ENCODE data around the gene CDC42BPA.

The CDC42BPA gene

GRCh38 chr1:227353186-227353585 is 34.9 kb upstream of the CDC42BPA start:
- no peak for TF ChIP-seq TAF1 (IDR thresholded peaks at IDR 0.05; ENCODE audit: borderline replicate concordance, insufficient read depth, low read length)
- TF ChIP-seq, protein P1, sequence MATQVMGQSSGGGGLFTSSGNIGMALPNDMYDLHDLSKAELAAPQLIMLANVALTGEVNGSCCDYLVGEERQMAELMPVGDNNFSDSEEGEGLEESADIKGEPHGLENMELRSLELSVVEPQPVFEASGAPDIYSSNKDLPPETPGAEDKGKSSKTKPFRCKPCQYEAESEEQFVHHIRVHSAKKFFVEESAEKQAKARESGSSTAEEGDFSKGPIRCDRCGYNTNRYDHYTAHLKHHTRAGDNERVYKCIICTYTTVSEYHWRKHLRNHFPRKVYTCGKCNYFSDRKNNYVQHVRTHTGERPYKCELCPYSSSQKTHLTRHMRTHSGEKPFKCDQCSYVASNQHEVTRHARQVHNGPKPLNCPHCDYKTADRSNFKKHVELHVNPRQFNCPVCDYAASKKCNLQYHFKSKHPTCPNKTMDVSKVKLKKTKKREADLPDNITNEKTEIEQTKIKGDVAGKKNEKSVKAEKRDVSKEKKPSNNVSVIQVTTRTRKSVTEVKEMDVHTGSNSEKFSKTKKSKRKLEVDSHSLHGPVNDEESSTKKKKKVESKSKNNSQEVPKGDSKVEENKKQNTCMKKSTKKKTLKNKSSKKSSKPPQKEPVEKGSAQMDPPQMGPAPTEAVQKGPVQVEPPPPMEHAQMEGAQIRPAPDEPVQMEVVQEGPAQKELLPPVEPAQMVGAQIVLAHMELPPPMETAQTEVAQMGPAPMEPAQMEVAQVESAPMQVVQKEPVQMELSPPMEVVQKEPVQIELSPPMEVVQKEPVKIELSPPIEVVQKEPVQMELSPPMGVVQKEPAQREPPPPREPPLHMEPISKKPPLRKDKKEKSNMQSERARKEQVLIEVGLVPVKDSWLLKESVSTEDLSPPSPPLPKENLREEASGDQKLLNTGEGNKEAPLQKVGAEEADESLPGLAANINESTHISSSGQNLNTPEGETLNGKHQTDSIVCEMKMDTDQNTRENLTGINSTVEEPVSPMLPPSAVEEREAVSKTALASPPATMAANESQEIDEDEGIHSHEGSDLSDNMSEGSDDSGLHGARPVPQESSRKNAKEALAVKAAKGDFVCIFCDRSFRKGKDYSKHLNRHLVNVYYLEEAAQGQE (IDR thresholded peaks at IDR 0.05; ENCODE audit: insufficient read depth in 1 of 2, low read depth in 2 of 2, low read length in 2 of 2): no peak
- no peak for TF ChIP-seq SIN3A (IDR thresholded peaks at IDR 0.05; ENCODE audit: borderline replicate concordance, insufficient read depth, low read length)
- TF ChIP-seq POLR2AphosphoS5 (IDR thresholded peaks at IDR 0.05; ENCODE audit: low read depth, low read length): no peak
- no peak for TF ChIP-seq FOXP2 (optimal IDR thresholded peaks at IDR 0.05; ENCODE audit: borderline replicate concordance, extremely low read depth, extremely low read length, insufficient read depth)

DNA sequence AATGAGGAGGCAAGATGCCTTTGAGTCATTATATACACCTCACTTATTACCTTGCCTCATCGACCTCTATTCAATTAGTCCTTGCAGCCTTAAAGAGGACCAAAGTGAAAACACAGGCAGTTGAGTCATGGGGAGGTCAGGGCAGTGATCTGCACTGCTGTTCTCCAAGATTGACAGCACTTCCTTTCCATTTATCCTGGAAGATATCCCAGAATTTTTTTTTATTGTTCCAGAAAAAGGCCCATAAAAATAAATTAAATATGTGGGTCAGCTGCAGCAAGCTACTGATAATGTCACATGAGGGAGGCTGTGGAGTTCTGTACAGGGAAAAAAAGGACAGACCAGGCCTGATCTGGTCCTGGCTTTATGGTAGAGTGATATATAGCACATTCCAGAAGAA is 33.2 kb upstream of the CDC42BPA start:
- no peak for TF ChIP-seq TAF1 (IDR thresholded peaks at IDR 0.05; ENCODE audit: borderline replicate concordance, insufficient read depth, low read length)

- TF ChIP-seq POLR2AphosphoS5 (IDR thresholded peaks at IDR 0.05; ENCODE audit: low read depth, low read length) (no peak), FOXP2 (optimal IDR thresholded peaks at IDR 0.05; ENCODE audit: borderline replicate concordance, extremely low read depth, extremely low read length, insufficient read depth) (no peak), TAF1 (IDR thresholded peaks at IDR 0.05; ENCODE audit: borderline replicate concordance, insufficient read depth, low read length) (no peak), SIN3A (IDR thresholded peaks at IDR 0.05; ENCODE audit: borderline replicate concordance, insufficient read depth, low read length) (no peak)
- TF ChIP-seq, protein P1 (IDR thresholded peaks at IDR 0.05; ENCODE audit: insufficient read depth in 1 of 2, low read depth in 2 of 2, low read length in 2 of 2): no peak
Observed at GRCh38 chr1:227349967-227350366, 31.7 kb upstream of the CDC42BPA start.

GRCh38 chr1:227343727-227344551 is 25.6 kb upstream of the CDC42BPA start:
- no peak for TF ChIP-seq FOXP2 (optimal IDR thresholded peaks at IDR 0.05; ENCODE audit: borderline replicate concordance, extremely low read depth, extremely low read length, insufficient read depth)
- no peak for TF ChIP-seq SIN3A (IDR thresholded peaks at IDR 0.05; ENCODE audit: borderline replicate concordance, insufficient read depth, low read length)
- TF ChIP-seq TAF1 (IDR thresholded peaks at IDR 0.05; ENCODE audit: borderline replicate concordance, insufficient read depth, low read length): no peak
- no peak for TF ChIP-seq POLR2AphosphoS5 (IDR thresholded peaks at IDR 0.05; ENCODE audit: low read depth, low read length)
- TF ChIP-seq, protein P1 (IDR thresholded peaks at IDR 0.05; ENCODE audit: insufficient read depth in 1 of 2, low read depth in 2 of 2, low read length in 2 of 2): no peak

DNA sequence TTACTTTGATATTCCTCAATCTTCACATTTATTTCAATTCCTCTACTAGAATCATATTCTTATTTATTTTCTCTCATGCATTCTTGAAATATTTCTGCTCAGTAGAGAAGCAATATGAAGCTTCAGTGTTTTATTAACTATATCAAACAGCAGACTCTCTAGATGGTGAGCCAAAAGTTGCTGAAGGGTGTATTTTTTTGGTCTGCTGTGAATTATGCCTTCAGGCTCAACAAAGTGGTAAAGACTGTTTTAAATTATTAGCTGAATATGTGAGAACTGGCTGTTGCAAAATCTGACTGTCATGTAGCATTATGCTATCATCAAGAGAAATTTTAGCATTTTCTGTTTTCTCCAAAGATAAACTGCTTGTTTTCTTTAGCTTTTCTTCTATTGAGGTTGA is 24.9 kb upstream of the CDC42BPA start:
- no peak for TF ChIP-seq POLR2AphosphoS5 (IDR thresholded peaks at IDR 0.05; ENCODE audit: low read depth, low read length)
- no peak for TF ChIP-seq SIN3A (IDR thresholded peaks at IDR 0.05; ENCODE audit: borderline replicate concordance, insufficient read depth, low read length)
- TF ChIP-seq, protein P1 (IDR thresholded peaks at IDR 0.05; ENCODE audit: insufficient read depth in 1 of 2, low read depth in 2 of 2, low read length in 2 of 2): no peak
- TF ChIP-seq TAF1 (IDR thresholded peaks at IDR 0.05; ENCODE audit: borderline replicate concordance, insufficient read depth, low read length): no peak
- no peak for TF ChIP-seq FOXP2 (optimal IDR thresholded peaks at IDR 0.05; ENCODE audit: borderline replicate concordance, extremely low read depth, extremely low read length, insufficient read depth)
